Sigmoid colon (tissue), 4 donors: ENCODE results near the gene GNL3.

Experiments
- EP300 ChIP-seq, 4 donors: sonication (generic); formaldehyde crosslinking; IDR thresholded peaks; one replicate each; pipeline ENCODE4 v1.6.1; 2017; ENCODE audit warnings: antibody characterized with exemption in 4 of 4
- POLR2A ChIP-seq, 2 donors: fragments of 450-650 bp; IDR thresholded peaks; one replicate each; pipeline ENCODE4 v1.6.1; 2016; ENCODE audit warnings: antibody characterized with exemption in 2 of 2, mild to moderate bottlenecking in 2 of 2, moderate library complexity in 2 of 2
- TF ChIP-seq, protein P1 (sequence below), 4 experiments: fragments of 450-650 bp in 3 of 4; fragments of 200-600 bp in 1 of 4; IDR thresholded peaks; one replicate each; pipeline ENCODE4 v1.5.1; 2016 to 2019; ENCODE audit warnings: antibody characterized with exemption in 4 of 4, mild to moderate bottlenecking in 3 of 4, moderate library complexity in 2 of 4

DNA sequence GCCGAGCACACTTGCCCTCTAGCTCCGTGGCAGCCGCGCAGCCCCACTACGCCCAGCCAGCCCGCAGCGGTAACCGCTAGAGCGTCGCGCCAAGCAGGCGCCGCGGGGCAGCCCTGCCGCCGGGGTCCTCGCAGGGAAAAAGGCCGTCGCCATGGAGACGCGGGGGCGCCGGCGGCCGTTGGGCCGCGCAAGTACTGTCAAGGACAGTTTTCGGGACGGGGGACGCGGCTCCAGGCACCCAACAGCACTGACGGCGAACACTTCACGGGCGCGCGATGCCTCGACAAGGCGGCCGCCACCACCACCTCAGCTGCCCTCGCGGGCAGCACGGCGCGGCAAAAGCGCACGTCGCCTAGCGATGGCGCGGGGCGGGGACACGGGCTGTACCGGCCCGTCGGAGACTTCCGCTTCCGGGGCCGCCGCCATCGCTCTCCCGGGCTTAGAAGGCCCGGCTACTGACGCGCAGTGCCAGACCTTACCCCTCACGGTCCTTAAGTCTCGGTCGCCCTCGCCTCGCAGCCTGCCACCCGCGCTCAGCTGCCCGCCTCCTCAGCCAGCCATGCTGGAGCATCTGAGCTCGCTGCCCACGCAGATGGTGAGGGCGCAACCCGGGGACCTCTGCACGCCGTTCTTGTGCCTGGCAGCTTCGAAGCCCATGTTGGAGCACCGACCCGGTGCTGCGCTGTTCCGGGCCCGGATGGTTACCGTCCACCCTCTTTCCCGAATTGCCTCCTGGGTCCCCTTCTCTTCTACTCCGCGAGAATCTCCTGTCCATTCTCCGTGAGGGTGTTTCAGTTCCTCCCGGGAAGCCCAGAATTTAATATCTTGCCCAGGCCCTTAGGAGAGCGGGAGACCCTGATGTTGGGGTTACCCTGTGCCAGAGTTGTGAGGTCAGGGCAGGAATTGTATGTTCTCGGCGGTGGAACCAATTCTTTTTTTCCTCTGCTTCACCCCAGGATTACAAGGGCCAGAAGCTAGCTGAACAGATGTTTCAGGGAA, 20.2 kb downstream of the GNL3 start, which contains the start of the genes GLT8D1 and SPCS1:
- TF ChIP-seq, protein P1, sequence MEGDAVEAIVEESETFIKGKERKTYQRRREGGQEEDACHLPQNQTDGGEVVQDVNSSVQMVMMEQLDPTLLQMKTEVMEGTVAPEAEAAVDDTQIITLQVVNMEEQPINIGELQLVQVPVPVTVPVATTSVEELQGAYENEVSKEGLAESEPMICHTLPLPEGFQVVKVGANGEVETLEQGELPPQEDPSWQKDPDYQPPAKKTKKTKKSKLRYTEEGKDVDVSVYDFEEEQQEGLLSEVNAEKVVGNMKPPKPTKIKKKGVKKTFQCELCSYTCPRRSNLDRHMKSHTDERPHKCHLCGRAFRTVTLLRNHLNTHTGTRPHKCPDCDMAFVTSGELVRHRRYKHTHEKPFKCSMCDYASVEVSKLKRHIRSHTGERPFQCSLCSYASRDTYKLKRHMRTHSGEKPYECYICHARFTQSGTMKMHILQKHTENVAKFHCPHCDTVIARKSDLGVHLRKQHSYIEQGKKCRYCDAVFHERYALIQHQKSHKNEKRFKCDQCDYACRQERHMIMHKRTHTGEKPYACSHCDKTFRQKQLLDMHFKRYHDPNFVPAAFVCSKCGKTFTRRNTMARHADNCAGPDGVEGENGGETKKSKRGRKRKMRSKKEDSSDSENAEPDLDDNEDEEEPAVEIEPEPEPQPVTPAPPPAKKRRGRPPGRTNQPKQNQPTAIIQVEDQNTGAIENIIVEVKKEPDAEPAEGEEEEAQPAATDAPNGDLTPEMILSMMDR (IDR thresholded peaks at IDR 0.05), result no peak
- no peak for TF ChIP-seq EP300 (IDR thresholded peaks at IDR 0.05)
- TF ChIP-seq POLR2A (IDR thresholded peaks at IDR 0.05), result peak; percentile 53 to 63
